Ramos (cell line): ENCODE results near the gene CORO7.

Experiments used
- in situ Hi-C: fragments of 300-500 bp; cut with MboI; formaldehyde crosslinking; loops from one replicate; pipeline ENCODE4 v1.14.3; 2022; ENCODE audit warnings: low sequenced_read_pairs; ENCODE audit not compliant: unreplicated experiment

Gene CORO7

GRCh38 chr16:4316108-4316863 lies 100.1 kb downstream of the CORO7 start:
- in situ Hi-C loops = no loop called here

GRCh38 chr16:4315186-4316107 lies 100.9 kb downstream of the CORO7 start, which contains the start of gene GLIS2:
TSS of gene GLIS2 (plus strand) at chr16:4316067. CDS start at chr16:4332281, 16,214 bp downstream.
- in situ Hi-C loops = no loop called here

- in situ Hi-C loops = no loop called here
Observed at GRCh38 chr16:4314532-4315185, 101.7 kb downstream of the CORO7 start.

DNA sequence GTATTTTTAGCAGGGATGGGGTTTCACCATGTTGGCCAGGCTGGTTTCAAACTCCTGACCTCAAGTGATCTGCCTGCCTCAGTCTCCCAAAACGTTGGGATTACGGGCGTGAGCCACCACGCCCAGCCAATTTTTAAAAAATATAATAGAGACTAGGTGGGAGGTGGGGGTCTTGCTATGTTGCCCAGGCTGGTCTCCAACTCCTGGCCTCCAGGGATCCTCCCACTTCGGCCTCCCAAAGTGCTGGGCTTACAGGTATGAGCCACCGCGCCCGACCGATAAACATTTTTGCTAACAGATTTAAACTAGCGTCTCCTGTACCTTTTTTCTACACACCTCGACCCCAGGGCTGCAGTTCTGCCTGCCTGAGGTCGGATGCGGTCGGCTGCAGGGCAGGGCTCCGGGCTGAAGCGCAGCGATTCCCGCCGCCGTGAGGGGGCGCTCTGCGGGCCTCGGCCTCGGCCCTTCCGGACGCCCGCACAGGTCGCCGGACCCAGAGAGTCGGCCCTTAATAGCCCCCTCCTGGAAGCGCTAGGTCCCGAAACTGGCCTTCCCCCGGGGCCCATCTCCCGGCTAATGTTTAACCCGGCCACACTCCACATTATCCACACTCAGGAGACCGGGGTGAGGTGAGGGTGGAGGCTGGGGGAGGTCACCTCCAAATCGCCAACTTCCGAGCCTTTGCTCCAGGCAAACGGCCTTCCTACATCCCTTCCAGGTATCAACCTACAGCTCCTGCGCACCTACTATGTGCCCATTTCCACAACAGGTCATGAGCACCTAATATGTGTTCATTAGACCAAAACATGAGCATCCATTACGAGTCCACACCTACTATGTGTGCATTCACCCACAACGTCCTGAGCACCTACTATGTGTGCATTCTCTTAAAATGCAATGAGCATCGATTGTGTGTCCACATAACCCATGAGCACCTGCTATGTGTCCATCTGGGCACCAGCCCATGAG lies 102.5 kb downstream of the CORO7 start:
- in situ Hi-C loops = no loop called here

DNA sequence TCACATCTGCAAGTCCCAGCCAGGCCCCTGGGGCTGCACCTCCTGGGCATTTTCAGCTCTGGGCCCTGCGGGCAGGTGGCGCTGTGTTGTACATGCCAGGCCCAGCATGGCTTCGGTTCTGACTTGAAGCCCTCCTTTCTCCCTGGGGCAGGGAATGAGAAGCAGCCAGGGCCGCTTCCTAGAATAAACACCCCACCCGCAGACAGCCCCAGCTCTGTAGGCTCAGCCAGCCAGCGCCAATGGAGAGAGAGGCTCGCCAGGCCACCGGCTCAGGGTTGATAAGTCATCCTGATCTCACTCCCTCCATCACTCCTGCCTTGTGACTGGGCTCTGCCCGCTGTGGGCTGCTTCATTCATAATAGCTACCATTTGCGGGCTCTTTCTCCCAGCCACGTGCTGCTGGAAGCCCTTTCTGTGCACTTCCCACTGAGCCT lies 106.5 kb downstream of the CORO7 start:
- in situ Hi-C loops = no loop called here

- in situ Hi-C loops = no loop called here
Observed at GRCh38 chr16:4309102-4309832, 107.1 kb downstream of the CORO7 start.

DNA sequence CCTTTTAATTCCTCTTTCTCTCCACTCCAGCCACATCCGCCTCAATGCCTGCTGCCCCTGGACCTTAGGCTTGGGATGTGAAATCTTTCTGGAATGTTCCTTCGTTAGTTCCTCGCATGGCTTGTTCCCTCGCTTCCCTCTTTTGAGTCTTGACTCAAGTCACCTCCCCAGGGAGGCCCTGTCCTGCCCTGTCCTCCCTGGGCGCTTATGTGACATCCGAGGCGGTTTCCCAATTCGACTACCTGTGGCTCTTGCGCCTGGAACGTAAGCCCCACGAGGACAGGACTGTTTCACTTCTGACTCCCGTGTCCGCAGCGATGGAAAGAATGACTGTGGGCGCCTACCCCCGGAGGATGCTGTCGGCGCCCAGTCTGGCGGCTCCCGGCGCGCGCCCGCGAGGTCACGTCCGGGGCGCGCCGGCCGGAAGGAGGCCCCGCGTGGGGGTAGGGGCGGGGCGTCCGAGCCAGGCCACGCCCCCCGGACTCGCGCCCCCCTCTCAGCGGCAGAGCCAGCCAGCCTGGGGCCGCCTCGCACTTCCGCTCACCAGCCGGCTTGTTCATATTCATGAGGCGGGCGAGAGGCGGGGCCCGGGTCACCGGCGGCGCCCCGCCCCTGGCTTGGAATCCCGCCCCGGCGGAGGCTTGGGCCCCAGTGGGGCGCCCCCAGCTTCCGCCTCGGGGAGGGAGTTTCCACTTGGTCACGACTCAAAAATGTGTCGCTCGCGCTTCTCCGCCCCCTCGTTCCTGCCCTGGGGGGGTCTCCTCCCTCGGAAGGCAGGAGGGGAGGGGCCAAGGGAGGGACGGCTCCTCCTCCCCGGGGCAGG lies 109.0 kb downstream of the CORO7 start:
- in situ Hi-C loops = no loop called here

DNA sequence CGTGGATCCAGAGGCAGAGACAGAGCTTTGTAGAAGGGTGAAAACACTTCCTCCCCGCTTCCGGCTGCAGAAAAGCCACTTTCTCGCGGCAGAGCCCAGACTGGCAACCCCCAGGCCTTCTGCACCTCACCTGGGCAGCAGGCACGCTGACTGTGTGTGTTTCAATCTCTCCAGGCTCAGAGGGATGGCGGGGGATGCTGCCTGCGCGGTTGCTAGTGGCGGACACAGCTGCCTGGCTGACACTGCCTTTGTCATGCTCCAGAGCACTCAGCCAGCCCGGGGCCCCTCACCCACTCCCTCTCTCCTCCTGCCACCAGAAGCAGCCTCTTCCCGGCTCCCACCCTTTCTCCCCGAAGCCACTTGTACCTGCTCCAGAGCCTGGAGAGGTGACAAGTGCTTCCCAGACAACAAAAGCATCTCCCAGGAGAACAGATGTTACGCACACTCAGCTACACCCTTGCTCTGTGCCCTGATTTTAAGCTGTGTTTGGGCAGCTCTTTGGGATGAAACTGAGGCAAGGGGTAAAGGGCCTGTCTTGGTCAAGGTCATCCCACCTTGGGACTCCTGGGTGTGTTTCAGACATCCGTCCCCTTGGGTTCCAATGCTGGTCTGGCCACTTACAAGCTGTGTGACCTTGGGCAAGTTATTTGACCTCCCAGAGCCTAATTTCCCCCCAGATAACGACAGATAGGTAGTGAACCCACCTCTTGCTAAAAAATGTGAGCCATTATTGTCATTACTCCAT lies 109.8 kb downstream of the CORO7 start:
- in situ Hi-C loops = no loop called here
